HG03565 (cell line): ENCODE results near the gene NCOA5.

Experiments
- ATAC-seq: cut with Tn5 transposase; IDR thresholded peaks from one replicate; pipeline ENCODE4 v1.9.1; 2021; ENCODE audit warnings: mild to moderate bottlenecking, moderate library complexity; ENCODE audit not compliant: unreplicated experiment

The NCOA5 gene

DNA sequence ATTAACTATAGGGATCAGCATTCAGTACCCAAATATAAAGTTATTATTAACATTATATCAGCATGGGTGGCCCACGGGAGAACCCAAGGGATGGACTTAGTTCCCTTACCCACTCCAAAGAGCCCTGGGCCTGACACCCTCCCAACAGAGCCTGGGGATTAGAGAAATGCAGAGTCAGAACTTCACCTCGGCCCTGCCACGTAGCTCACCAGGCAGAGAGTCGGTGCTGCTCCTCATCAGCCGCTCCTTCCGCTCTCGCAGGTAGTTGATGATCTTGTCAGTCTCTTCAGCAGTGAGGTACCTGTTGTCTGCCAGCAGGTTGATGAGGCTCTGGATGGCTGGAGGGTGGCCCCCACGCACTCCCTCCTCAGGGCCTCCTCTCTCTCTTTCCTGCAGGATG lies 26.6 kb downstream of the NCOA5 start:
- no peak for ATAC-seq

DNA sequence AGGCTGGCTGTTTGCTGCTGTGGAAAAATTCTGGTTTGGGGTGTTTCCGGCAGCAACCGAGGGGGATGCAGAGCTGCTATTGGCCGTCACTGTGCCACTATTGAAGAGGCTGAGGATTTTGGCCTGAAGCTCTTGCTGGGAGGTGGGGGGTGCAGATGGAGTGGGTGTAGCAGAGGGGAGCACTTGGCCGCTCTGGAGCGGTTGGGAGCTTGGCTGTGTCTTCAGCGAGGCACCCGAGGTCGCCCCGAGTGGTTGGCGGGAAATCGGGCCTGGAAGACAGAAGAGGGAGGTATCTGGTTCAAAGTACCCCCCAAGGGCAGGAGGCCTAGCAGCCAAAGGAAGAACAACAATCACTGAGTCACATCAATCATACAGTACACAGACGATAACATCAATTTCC lies 27.1 kb downstream of the NCOA5 start:
- ATAC-seq: no peak

DNA sequence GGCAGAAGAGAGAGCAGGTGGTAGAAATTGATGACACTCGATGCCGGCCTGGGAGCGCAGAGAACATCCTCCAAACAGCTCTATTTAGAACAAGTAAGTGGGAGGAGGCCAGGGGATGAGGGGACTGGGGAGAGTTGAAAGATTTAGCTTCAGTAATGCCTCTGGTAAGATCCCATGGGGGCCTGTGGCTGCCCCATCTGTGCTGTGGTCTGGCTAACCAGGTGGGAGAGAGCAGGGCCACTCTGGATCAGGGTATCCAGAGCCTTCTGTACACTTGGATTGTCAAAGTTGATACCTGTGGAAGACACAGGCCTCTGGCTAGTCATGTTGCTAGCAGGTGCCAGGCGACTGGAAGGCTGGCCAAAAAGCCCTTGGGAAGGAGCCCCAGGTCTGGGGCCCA lies 27.6 kb downstream of the NCOA5 start:
- ATAC-seq: no peak

DNA sequence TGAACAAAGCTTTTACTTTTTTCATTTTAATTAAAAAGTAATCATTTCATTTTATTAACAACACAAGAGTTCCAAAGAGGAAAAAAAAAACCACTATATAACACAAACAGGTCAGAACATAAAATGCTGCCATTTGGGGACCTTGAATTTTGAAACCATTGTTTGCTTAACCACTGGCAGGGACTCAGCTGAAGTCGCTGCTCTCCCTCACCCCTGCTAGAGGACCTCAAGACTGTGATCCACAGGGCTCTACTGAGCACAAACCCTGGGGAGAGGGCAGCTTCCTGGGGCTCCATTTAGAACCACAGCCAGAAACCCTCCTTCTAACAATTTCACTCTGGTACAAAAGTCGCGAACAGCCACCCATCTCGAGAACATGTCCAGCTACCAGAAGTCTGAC lies 28.8 kb downstream of the NCOA5 start:
- no peak for ATAC-seq

DNA sequence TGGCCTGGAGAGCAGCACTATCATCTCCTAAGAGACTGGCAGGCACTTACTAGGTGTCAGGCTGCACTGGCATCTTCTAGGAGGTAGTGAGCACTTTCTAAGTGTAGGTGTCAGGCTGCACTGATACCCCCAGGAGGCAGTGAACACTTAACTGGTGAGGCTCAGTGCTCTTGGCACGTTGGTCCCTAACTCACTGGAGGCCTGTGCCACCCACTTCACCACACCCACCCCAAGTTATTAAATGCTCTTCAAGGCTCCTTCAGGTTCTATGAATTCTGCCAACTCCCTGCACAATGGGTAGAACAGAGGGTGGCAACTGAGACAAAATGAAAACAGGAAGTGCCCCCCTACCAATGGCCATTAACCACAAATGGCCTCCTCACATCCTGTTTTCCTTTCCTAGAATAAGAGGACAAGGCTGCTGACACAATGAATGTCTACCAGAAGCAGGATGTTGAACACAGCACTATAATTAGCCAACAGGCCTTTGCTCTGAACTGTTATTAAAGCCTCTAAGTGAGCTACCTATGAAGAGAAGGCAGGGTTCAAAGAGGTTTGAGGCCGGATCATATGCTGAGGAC lies 29.4 kb downstream of the NCOA5 start:
- no peak for ATAC-seq

DNA sequence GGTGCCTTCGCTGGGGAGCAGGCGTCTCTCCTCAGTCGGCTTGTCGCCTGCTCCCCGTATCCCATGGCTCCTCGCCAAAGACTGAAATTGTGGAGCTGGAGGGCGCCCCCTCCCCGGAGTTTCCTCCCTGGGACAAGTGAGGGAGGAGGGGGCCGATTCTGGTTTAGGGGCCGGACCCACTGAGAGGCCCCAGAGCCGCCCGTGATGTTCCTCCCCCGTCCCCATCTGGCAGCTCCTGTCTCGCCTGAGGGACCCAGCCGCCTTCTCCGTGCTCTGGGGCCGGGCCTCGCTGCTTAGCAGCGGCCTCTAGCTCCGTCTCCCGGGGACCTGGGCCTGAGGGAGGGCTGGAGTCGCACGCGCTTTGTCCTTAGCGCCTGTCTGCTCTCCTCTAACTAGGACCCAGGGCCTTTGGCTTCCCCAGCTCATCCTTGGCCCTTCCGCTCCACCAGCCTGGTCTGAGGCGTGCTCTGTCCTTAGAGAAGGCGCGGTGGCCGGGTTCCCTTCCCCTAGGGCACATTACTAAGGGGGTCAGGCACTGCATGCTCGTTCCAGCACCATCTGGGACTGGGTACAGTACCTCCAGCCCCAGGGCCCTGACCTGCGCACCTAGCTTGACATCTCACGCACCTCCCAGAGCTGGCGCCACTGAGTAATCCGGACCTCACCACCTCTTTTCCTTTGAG lies 31.0 kb downstream of the NCOA5 start:
- ATAC-seq: no peak

DNA sequence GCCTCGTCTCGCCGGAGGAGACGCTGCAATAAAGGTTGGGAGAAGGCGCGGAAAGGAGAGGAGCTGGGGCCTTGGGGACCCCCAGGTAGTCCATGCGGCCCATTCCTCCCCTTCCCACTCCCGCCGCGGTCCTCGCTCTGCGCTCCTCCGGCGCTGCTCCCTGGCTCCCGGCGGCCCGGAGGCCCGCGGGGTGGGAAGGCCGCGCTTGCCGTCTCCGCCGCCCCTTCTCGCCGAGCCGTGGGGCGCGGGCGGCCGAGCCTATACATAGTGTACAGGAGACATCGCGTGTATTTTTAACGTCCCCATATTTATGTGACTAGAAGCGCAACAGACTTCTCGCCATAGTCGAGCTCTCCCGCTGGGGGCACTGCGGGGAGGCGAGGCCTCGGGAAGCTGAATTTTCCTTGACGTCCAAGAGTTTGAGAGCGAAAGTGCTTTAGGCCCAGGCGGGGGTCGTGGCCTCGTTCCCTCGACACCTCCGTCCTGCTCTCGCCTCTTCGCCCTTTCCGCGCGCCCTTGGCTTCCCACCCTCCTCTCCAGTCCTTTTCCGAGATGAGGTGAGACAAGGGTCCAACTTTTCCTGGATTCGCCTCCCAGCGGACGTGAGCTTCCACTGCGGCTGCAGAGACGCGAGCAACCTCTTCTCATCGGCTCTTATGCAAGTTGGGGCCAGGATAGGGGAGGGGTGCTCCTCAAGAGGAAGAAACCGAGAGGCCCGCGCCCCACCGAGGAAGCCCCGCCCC lies 31.7 kb downstream of the NCOA5 start:
- no peak for ATAC-seq

DNA sequence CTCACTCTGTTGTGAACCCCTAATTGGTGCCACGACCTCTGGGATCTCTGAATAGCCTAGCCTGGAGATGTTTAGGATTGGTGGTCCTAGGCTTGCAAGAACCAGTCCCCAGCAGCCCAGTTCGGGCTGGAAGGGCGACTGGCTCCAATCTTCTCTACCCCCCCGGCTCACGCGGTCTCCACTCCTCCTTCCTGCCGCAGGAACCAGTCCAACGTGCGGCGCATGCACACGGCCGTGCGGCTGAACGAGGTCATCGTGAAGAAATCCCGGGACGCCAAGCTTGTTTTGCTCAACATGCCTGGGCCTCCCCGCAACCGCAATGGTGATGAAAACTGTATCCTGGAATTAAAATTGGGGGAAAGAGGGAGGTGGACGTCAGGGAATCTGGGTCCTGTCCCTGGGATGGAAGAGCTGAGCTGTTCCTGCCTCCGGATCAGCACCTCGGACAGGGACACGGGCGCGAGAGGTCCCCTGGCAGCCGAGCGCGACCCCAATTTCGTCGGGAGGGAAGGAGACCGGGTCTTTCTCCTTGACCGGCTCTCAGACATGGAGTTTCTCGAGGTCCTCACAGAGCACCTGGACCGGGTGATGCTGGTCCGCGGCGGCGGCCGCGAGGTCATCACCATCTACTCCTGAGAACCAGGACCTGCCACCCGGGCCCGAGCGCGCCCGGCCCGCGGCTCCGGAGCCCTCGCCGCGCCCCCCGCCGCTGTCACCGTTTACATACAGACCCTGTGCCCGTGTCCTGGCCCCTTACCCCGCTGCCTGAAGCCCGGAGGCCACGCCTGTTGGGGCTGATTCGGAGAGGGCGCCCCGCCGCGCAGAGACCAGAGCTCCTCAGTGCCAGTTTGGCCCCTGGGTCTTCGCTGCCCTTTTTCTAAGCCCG lies 32.5 kb downstream of the NCOA5 start:
- ATAC-seq: no peak

DNA sequence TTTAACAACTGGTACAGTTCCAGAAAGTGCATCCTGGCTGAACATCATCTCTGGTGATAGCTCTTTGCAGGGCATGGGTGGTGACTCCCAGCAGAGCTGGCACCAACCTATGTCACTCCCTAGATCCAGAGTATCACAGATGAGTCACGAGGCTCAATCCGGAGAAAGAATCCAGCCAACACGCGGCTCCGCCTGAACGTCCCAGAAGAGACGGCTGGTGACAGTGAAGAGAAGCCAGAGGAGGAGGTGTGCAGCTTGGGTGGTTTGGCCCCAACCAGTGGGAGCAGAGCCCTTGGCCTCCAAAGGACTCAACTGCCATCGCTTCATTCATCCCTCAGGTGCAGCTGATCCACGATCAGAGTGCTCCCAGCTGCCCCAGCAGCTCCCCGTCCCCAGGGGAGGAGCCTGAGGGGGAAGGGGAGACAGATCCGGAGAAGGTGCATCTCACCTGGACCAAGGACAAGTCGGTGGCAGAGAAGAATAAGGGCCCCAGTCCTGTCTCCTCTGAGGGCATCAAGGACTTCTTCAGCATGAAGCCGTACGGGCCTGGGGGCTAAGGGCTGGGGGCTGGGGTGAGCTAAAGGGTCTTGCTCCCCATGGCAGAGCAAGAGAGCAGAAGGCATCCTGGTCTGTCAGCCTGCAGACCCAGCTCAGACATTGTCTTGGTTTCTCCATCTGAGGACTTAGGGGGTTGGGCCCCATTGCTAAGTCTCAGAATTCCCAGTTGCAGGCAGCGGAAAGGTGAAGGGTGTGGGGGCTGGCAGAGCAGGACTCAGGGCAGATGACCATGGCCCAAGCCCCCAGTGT lies 33.5 kb downstream of the NCOA5 start:
- ATAC-seq: no peak

DNA sequence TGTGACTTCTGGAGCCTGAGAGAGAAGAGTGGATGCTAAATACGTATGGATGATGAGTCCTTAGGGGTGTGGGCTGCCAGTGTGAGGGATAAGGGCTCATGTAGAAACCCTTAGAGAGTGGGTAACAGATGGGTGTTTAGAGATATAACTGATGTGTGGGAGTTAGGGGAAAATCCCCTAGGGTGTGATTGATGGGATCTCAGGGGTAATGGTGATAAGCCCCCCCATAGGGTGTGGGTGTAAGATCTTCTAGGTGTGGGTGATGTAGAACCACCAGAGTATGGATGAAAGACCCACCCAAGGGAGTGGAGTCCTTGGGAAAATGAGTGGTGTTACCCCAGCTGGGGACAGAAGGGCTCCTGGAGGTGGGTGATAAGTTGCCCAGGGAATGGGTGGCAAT lies 34.5 kb downstream of the NCOA5 start:
- ATAC-seq: no peak

DNA sequence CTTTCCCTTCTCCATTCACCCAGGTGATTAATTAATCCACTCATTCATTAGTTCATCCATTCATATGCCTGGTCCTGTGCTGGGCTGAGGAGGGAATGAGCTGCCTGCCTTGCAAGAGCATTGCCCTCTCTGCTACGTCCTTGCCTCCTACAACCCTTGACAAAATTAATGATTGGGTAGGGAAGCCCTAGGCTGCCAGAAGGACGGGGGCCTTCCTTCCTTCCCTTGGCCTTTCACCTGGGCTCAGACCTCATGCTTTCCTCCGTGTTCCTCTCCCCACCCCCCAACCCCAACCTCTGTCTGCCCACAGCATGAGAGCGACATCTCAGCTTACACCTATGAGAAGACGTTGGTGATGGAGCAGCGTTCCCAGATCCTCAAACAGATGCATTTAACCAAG lies 35.2 kb downstream of the NCOA5 start:
- no peak for ATAC-seq

DNA sequence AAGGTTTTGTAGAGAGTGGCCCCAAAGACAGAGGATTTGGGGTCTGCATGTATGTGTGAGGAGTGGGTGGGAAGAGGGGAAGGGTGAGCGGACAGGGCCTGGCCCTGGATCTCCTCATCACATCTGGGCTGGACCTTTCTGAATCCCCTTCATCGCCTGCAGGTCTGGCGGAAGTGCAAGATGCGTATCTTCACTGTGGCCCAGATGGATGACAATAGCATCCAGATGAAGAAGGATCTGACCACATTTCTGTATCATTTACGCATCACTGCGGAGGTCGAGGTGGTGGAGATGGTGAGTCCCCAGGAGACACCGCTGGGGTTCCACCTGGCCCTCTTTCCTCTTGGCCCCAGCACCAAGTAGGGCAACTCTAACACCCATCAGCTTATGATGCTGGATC lies 36.3 kb downstream of the NCOA5 start:
- no peak for ATAC-seq

DNA sequence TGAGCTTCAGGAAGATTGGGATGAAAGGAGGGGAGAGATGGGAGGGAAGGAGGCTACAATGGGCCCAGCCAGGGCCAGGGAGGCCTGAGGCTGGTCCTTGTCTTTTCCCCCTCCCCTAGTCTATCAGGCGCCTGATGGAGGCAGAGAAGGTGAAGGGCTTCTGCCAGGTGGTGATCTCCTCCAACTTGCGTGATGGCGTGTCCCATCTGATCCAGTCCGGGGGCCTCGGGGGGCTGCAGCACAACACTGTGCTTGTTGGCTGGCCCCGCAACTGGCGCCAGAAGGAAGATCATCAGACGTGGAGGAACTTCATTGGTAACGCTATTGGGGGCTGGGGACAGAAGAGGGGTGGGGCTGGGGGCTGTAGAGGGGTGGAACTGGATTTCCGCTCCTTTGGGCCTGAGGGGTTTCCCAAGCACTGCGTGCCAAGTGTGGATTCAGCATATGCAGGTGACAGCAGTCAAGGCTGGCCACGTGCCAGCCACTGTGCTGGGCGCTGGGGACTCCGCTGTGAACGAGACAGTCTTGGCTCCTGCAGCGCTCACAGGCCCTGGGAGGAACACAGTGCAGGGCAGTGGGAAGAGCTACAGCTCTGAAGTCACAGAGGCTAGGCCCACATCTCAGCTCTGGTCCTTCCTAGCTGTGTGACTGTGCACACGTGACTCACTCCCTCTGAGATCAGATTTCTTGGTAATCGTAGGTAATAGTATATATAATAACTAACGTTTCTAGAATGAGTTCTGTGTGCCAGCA lies 38.0 kb downstream of the NCOA5 start:
- no peak for ATAC-seq

DNA sequence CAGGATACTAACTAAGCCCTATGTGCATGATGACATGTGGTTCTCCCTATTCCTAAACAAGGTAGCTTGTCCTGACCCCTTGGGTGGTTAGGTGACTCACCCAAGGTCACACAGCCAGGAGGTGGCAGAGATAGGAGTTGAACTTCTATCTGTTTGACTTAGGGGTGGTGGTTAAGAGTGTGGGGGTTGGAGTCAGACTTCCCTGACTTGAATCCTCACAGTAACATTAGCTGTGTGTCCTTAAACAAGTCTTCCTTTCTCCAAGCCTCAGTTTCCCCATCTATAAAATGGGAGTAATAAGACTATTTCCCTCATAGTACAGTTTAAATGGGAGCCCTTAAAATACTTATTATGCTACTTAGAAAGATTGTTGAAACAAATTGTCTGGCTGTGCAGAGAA lies 38.9 kb downstream of the NCOA5 start:
- no peak for ATAC-seq

DNA sequence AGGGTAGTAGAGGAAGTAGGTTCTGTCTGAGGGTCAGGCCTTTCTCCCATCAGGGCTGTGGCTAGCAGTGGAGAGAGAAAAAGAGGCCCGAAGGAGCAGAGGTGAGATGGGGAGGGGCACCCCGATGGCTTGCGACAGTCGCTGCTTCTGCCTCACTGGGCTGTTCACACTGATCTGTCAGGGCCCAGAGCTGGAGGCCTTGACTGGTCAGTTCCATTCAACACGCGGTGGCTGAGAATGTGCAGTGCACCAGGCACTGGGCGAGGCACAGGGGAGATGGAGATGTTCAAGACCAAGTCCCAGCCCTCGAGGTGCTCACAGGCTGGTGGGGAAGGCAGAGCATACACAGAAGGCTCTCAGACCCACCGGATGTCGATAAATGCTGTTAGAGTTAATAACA lies 39.3 kb downstream of the NCOA5 start:
- ATAC-seq: no peak

DNA sequence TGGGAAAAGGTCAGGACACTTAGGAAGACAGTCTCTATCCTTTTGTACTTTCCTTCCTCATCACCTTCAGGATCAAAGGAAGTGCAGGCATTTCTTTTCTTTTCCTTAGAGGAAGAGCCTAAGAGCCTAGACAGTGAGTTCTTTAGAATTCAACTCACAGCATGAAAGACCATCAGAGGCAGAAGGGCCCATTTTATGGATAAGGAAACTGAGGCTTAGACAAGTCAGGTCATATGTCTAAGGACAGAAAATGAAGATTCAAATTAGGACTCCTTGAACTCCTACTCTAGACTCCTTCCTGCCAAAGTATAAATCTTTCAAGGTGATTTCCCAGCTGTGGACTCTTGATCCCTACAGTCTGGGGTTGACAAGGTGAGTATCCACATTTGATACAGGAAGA lies 39.9 kb downstream of the NCOA5 start:
- ATAC-seq: no peak

DNA sequence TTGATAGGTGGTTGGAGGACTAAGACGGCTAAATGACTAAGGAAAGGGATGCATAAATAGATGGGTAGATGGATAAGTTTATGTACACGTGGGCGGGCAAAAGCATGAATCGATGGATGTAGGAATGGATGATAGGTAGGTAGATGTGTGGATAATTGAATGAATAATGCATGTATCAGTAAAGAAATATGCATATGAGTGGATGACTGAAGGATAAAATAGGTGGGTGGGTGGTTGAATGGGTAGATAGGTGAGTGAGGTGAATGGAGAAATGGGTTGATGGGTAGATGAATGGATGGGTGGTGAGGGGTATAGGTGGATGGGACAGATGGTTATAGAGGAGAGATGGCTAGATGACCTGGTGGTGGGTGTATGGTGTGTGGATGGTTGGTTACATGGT lies 40.6 kb downstream of the NCOA5 start:
- ATAC-seq: no peak

DNA sequence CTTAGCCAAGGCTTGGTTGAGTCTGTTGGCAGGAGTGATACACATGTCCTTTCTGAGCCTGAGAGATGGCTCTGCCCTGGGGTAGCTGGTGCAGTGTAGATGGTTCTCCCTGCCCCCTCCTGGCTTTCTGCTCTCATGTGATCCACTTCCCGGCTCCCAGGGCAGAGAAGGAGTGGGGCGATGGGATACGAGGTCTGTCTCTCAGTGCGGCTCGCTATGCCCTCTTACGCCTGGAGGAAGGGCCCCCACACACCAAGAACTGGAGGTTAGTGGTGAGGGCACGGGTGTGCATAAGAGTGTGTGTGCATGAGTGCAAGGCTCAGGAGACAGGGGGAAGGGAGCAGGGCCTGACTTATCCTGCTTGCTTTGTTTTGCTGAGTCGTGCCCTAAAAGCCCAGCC lies 41.9 kb downstream of the NCOA5 start:
- ATAC-seq: no peak

DNA sequence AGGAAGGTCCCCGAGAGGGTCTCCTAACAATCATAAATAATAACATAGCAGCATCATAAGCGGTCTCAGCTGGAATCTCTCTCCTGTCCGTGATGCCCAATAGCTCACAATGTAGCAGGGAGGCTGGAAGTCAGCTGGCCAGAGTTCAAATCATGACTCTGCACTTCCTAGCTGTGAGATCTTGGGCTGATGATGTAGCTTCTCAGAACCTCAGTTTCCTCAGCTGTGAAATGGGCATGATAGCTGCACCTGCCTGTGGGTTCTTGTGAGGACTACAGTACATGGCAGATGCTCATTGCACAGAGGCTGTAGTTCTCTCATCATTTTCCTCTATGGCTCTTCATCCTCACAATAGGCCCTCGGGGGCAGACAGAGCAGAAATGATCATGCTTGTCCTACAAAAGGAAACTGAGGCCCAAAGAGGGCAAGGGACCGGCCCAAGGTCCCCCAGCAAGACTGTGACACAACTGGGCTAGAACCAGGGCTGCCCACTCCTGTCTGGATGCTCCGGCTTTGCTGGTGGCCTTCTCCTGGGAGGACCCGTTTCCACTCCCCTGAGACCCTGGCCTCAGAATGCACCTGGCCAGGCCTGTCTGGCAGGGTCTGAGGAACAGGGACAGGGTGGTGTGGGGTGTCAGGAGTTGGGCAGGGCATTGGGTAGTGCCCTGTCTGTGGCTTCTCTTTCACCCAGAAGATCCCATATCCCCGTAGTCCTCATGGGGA lies 43.0 kb downstream of the NCOA5 start:
- no peak for ATAC-seq
